H9 (cell line): ENCODE results near the gene TRIL. TPM values are rescaled to one million over a fixed set of nuclear protein-coding genes. Genes with fewer than 3 reads are reported as not detected.

ENCODE experiments used
- DNase-seq: peaks from one replicate; pipeline ENCODE4 v3.0.0-alpha.2; 2017
- H2AFZ ChIP-seq: one replicate; pipeline ENCODE4 v1.6.1; 2013; ENCODE audit warnings: mild to moderate bottlenecking, low read length, control low read depth, moderate library complexity
- H2AK5ac ChIP-seq: 2 replicates; pipeline ENCODE4 v1.6.1; 2013; ENCODE audit warnings: low read length, control low read depth, mixed read lengths; ENCODE audit not compliant: insufficient read length
- H2BK120ac ChIP-seq: one replicate; pipeline ENCODE4 v1.6.1; 2013; ENCODE audit warnings: low read depth, mild to moderate bottlenecking, low read length, control low read depth, inconsistent platforms; ENCODE audit not compliant: poor library complexity, severe bottlenecking
- H2BK12ac ChIP-seq: 2 replicates; pipeline ENCODE4 v1.6.1; 2013; ENCODE audit warnings: low read length, control low read depth, mixed read lengths, low read depth; ENCODE audit not compliant: insufficient read length
- H2BK15ac ChIP-seq: 2 replicates; pipeline ENCODE4 v1.6.1; 2013; ENCODE audit warnings: low read depth, low read length, control low read depth
- H2BK20ac ChIP-seq: one replicate; pipeline ENCODE4 v1.6.1; 2013; ENCODE audit warnings: low read depth, mild to moderate bottlenecking, low read length, control low read depth, inconsistent platforms; ENCODE audit not compliant: poor library complexity, severe bottlenecking
- H2BK5ac ChIP-seq: 2 replicates; pipeline ENCODE4 v1.6.1; 2013; ENCODE audit warnings: low read length, control low read depth, mixed read lengths; ENCODE audit not compliant: insufficient read length
- H3K14ac ChIP-seq: 2 replicates; pipeline ENCODE4 v1.6.1; 2013; ENCODE audit warnings: low read length, control low read depth; ENCODE audit not compliant: insufficient read depth
- H3K18ac ChIP-seq: 2 replicates; pipeline ENCODE4 v1.6.1; 2013; ENCODE audit warnings: low read depth, mild to moderate bottlenecking, mixed read lengths, low read length, control low read depth; ENCODE audit not compliant: insufficient read length
- H3K23ac ChIP-seq: 2 replicates; pipeline ENCODE4 v1.6.1; 2013; ENCODE audit warnings: low read length, control low read depth, mixed read lengths, low read depth; ENCODE audit not compliant: insufficient read length
- H3K23me2 ChIP-seq: 2 replicates; pipeline ENCODE4 v1.6.1; 2013; ENCODE audit warnings: low read depth, mild to moderate bottlenecking, mixed read lengths, low read length, control low read depth; ENCODE audit not compliant: insufficient read length, poor library complexity, severe bottlenecking
- H3K27ac ChIP-seq: 2 replicates; pipeline ENCODE4 v1.5.1; 2013; ENCODE audit warnings: low read length, control low read depth, mixed read lengths, low read depth; ENCODE audit not compliant: insufficient read length
- H3K27me3 ChIP-seq: 2 replicates; pipeline ENCODE4 v1.6.1; 2013; ENCODE audit warnings: low read length, control low read depth, inconsistent platforms; ENCODE audit not compliant: insufficient read depth
- H3K4ac ChIP-seq: 2 replicates; pipeline ENCODE4 v1.6.1; 2013; ENCODE audit warnings: low read depth, mild to moderate bottlenecking, control low read depth, inconsistent platforms, low read length, moderate library complexity
- H3K4me1 ChIP-seq: 2 replicates; pipeline ENCODE4 v1.6.1; 2013; ENCODE audit warnings: low read length, control low read depth, inconsistent platforms; ENCODE audit not compliant: insufficient read depth
- H3K4me2 ChIP-seq: 2 replicates; pipeline ENCODE4 v1.6.1; 2013; ENCODE audit warnings: low read length, control low read depth, mixed read lengths; ENCODE audit not compliant: insufficient read length, insufficient read depth
- H3K56ac ChIP-seq: 2 replicates; pipeline ENCODE4 v1.6.1; 2013; ENCODE audit warnings: low read depth, mild to moderate bottlenecking, mixed read lengths, low read length, control low read depth; ENCODE audit not compliant: insufficient read length
- H3K79me1 ChIP-seq: 2 replicates; pipeline ENCODE4 v1.6.1; 2013; ENCODE audit warnings: low read depth, mild to moderate bottlenecking, moderate library complexity, low read length, control low read depth, inconsistent platforms; ENCODE audit not compliant: insufficient read depth, poor library complexity, severe bottlenecking
- H3K79me2 ChIP-seq: 2 replicates; pipeline ENCODE4 v1.6.1; 2013; ENCODE audit warnings: low read length, control low read depth, inconsistent platforms; ENCODE audit not compliant: insufficient read depth
- H3K9ac ChIP-seq: 2 replicates; pipeline ENCODE4 v1.6.1; 2013; ENCODE audit warnings: low read length, control low read depth, mixed read lengths; ENCODE audit not compliant: insufficient read length; ENCODE audit errors: extremely low read depth
- H3K9me3 ChIP-seq: one replicate; pipeline ENCODE4 v1.6.1; 2013; ENCODE audit warnings: low read depth, low read length, inconsistent platforms; ENCODE audit not compliant: control insufficient read depth
- H3T11ph ChIP-seq: one replicate; pipeline ENCODE4 v1.6.1; 2013; ENCODE audit warnings: mild to moderate bottlenecking, low read length, control low read depth, inconsistent platforms
- H4K20me1 ChIP-seq: one replicate; pipeline ENCODE4 v1.6.1; 2013; ENCODE audit not compliant: control insufficient read depth, insufficient read length, insufficient read depth
- H4K5ac ChIP-seq: 2 replicates; pipeline ENCODE4 v1.6.1; 2013; ENCODE audit warnings: low read depth, mild to moderate bottlenecking, mixed read lengths, low read length, control low read depth; ENCODE audit not compliant: insufficient read length
- H4K8ac ChIP-seq: replicated peaks from 2 replicates; pipeline ENCODE4 v1.6.1; 2013; ENCODE audit warnings: low read length, control low read depth, mixed read lengths, low read depth; ENCODE audit not compliant: insufficient read length
- H4K91ac ChIP-seq: 2 replicates; pipeline ENCODE4 v1.6.1; 2013; ENCODE audit warnings: low read depth, mild to moderate bottlenecking, moderate library complexity, mixed read lengths, low read length, control low read depth; ENCODE audit not compliant: insufficient read length
- H3K27ac Mint-ChIP-seq, 3 experiments: 2 replicates in 2 of 3; 3 replicates in 1 of 3; pipeline ENCODE4 v1.8.0; 2020 to 2021; ENCODE audit warnings: mixed read lengths in 3 of 3, mild to moderate bottlenecking in 1 of 3, moderate library complexity in 1 of 3
- H3K27me3 Mint-ChIP-seq: 2 replicates; pipeline ENCODE4 v1.8.0; 2021; ENCODE audit warnings: low read depth, mild to moderate bottlenecking, moderate library complexity, mixed read lengths
- H3K36me3 Mint-ChIP-seq, 3 experiments: 2 replicates in 2 of 3; 3 replicates in 1 of 3; pipeline ENCODE4 v1.8.0; 2020 to 2021; ENCODE audit warnings: low read depth in 3 of 3, mixed read lengths in 3 of 3; ENCODE audit not compliant: insufficient read depth in 1 of 3
- H3K4me1 Mint-ChIP-seq, 2 experiments: 2 replicates each; pipeline ENCODE4 v1.8.0; 2020; ENCODE audit warnings: mixed read lengths in 2 of 2
- H3K4me3 Mint-ChIP-seq, 2 experiments: 2 replicates in 1 of 2; 3 replicates in 1 of 2; pipeline ENCODE4 v1.8.0; 2020 to 2021; ENCODE audit warnings: mild to moderate bottlenecking in 2 of 2, mixed read lengths in 2 of 2, moderate library complexity in 1 of 2
- H3K9me3 Mint-ChIP-seq, 2 experiments: 2 replicates in 1 of 2; 3 replicates in 1 of 2; pipeline ENCODE4 v1.8.0; 2020; ENCODE audit warnings: mild to moderate bottlenecking in 2 of 2, mixed read lengths in 2 of 2, moderate library complexity in 1 of 2
- WGBS: extraction: QIAGEN DNeasy Blood & Tissue Kit; methylation state at CpG from one replicate; pipeline ENCODE4 v1.1.7; 2013; ENCODE audit warnings: missing lambda C conversion rate, low lambda C conversion rate, mixed read lengths; ENCODE audit not compliant: insufficient read length; ENCODE audit errors: extremely low coverage; 5-methylcytosine and 5-hydroxymethylcytosine counted together
- total RNA-seq: library from RNA; stranded (reverse); gene quantifications from 2 replicates; pipeline ENCODE4 v1.2.1, GENCODE V29; 2021
- TF ChIP-seq, protein P1 (sequence below): fragments of 200-600 bp; sonication (generic); conservative IDR thresholded peaks from 3 replicates; pipeline ENCODE4 v1.8.0; 2021; ENCODE audit warnings: antibody characterized with exemption, mild to moderate bottlenecking

The TRIL gene
- total RNA-seq, 1 experiment from 2014 or later, result 3.1 TPM

DNA sequence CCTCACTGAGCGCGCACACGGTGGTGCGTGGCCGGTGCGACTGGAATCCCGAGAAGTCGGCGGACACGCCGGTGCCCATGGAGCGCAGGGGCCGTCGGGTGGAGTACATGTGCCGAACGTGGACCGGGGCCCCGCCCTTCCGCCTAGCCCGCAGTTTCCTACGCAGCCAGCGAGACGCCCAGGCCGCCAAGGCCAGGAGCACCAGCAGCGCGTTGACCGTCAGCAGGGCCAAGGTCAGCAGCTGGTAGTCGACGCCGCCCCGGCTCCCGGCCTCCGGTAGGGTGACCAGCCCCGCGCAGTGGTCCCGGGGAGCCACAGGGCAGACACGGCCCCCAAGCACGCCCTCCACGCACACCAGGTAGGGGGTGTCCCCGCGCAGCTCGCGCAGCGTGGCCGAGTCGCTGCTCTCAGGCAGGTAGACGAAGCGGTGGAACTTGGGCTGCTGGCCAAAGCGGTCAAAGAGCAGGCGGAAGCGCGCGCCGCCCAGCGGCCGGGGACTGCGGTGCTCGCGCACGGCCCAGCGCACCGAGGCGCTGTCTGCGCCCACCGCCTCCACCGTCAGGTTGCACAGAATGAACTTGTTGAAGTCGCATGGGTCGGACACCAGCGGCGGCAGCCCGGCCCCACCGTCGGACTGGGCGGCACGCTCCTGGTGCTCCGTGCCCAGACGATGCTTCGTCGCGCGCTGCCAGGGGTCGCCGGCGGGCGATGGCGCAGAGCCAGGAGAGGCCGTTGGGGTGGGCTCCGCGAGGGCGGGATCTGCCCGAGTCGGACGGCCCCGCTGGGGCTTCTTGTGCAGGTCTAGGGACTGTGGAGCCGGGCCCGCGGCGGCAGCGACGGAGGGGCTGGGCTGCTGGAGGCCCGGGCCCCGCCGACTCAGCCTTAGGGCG, 2.2 kb downstream of the TRIL start:
- H3K9ac ChIP-seq, result no peak overlapping the region
- no peak overlapping the region for H2BK20ac ChIP-seq
- H3K4me2 ChIP-seq, result peak overlapping the region; percentile 53
- no peak overlapping the region for H4K5ac ChIP-seq
- peaks cover 55% of the 10 kb centered on the region for H3K27me3 Mint-ChIP-seq
- H3K23ac ChIP-seq, result no peak overlapping the region
- TF ChIP-seq, protein P1, sequence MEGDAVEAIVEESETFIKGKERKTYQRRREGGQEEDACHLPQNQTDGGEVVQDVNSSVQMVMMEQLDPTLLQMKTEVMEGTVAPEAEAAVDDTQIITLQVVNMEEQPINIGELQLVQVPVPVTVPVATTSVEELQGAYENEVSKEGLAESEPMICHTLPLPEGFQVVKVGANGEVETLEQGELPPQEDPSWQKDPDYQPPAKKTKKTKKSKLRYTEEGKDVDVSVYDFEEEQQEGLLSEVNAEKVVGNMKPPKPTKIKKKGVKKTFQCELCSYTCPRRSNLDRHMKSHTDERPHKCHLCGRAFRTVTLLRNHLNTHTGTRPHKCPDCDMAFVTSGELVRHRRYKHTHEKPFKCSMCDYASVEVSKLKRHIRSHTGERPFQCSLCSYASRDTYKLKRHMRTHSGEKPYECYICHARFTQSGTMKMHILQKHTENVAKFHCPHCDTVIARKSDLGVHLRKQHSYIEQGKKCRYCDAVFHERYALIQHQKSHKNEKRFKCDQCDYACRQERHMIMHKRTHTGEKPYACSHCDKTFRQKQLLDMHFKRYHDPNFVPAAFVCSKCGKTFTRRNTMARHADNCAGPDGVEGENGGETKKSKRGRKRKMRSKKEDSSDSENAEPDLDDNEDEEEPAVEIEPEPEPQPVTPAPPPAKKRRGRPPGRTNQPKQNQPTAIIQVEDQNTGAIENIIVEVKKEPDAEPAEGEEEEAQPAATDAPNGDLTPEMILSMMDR, result peak; percentile 69
- H3K9me3 ChIP-seq, result no peaks in the 10 kb centered on the region
- peaks cover 0 to 6% (median 2%) of the 10 kb centered on the region in 3 experiments; a peak in 4 of 7 replicates for H3K36me3 Mint-ChIP-seq
- H3K18ac ChIP-seq, result peak overlapping the region; percentile 14
- no peaks in the 10 kb centered on the region for H4K20me1 ChIP-seq
- peaks cover 0 to 7% of the 10 kb centered on the region in 2 experiments; a peak in 1 of 5 replicates for H3K9me3 Mint-ChIP-seq
- peaks cover 20 to 24% of the 10 kb centered on the region in 2 experiments for H3K4me1 Mint-ChIP-seq
- peaks cover 2% of the 10 kb centered on the region; the same call in 1 of the 2 replicates for H3K4me1 ChIP-seq
- H3K4ac ChIP-seq, result no peak overlapping the region
- no peak overlapping the region for H2BK12ac ChIP-seq
- H2BK15ac ChIP-seq, result no peak overlapping the region
- H3K56ac ChIP-seq, result no peak overlapping the region
- no peak overlapping the region for H2AFZ ChIP-seq
- H3K27ac ChIP-seq, result no peak overlapping the region
- no CpG with 5 or more reads among the region's 104 CpGs for WGBS
- H2BK120ac ChIP-seq, result no peak overlapping the region
- H3K79me1 ChIP-seq, result no peaks in the 10 kb centered on the region
- no peak overlapping the region for H2BK5ac ChIP-seq
- H3K27ac Mint-ChIP-seq, result no peak overlapping the region
- H3K4me3 Mint-ChIP-seq, result peak overlapping the region; percentile 58 to 70; a peak in 3 of 5 replicates
- H3K23me2 ChIP-seq, result peaks cover 35% of the 10 kb centered on the region
- no peak overlapping the region for H2AK5ac ChIP-seq
- H4K8ac ChIP-seq, result no peak overlapping the region
- peaks cover 11% of the 10 kb centered on the region; the same call in 1 of the 2 replicates for H3K27me3 ChIP-seq
- H3K14ac ChIP-seq, result peak overlapping the region; percentile 37; the same call in 1 of the 2 replicates
- H3T11ph ChIP-seq, result no peak overlapping the region
- H4K91ac ChIP-seq, result no peak overlapping the region
- DNase-seq, result peak; percentile 90
- no peaks in the 10 kb centered on the region for H3K79me2 ChIP-seq
